Activated CD4-positive, CD25-positive, alpha-beta regulatory T cell (primary cell): Measurements from ENCODE around the gene ZBED1.
"Not testable (repeated sequence)": the region's sequence is repeated elsewhere in the genome, so short reads cannot be mapped to it uniquely, and the experiment has no call there.

Experiments used
- DNase-seq, 4 experiments: peaks; one replicate each; lab custom pipeline; 2025; lab: John Stamatoyannopoulos, UW

The ZBED1 gene

GRCh38 chrX:2497961-2498780 lies 2.6 kb downstream of the ZBED1 start:
- DNase-seq: no peak

- DNase-seq: no peak
Measured at GRCh38 chrX:2495595-2495994, 5.2 kb downstream of the ZBED1 start.

- DNase-seq: no peak
Measured at GRCh38 chrX:2492531-2493218, 8.1 kb downstream of the ZBED1 start.

DNA sequence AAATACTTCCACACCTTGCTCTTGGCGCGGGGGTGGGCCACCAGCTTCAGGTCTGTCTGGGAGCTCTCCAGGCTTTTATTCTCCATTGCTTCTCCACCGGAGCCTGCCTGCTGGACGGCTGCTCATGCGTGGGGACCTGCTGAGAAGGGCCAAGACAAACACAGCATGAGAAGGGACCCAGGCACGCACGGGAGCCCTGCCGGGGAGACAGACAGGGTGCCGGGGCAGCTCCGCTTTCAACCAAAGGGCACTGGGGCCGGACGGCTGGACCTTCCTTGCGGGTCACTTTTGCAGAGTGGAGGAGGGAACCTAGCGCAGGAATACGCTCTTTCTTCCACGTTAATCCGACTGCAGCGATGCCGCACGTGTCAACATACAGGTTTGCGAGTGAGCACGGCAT lies 10.1 kb downstream of the ZBED1 start:
- DNase-seq: no peak

- DNase-seq: no peak
Measured at GRCh38 chrX:2489446-2490445, 11.0 kb downstream of the ZBED1 start.

GRCh38 chrX:2488621-2489285 lies 12.0 kb downstream of the ZBED1 start:
- no peak for DNase-seq

DNA sequence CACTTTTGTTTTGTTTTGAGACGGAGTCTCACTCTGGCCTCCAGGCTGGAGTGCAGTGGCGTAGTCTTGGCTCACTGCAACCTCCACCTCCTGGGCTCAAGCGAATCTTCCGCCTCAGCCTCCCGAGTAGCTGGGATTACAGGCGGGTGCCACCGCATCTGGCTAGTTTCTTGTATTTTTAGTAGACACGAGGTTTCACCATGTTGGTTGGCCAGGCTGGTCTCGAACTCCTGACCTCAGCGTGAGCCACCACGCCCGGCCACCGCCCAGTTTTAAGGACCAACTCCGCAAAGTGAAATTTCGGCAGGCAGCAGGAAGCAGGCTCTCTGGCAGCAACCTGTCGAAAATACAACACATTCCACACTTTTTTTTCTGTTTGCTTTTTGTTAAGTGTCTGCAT lies 13.4 kb downstream of the ZBED1 start:
- DNase-seq: no peak

GRCh38 chrX:2486476-2487133 lies 14.2 kb downstream of the ZBED1 start:
- DNase-seq: no peak

DNA sequence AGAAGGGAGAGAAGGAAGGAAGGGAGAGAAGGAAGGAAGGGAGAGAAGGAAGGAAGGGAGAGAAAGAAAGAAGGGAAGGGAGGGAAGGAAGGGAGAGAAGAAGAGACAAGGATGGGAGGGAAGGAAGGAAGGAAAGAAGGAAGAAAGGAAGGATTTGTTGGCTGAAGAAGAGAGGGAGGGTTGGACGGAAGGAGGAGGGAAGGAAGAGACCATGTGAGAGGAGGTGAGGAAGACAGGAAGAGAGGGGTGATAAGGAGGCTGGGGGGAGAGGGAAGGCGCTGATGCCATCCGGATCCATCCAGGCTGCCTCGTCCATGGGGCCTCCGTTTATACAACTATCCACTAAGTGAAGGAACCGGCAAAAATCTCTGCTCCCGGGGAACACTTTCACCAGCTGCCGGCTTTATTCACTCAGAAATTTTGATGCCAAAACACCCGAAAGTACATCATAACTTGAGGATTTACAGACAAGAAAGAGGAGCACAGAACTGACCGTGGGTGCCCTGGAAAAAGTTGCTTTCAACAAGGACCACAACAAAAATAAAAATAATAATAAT lies 14.9 kb downstream of the ZBED1 start:
- no peak for DNase-seq

- no peak for DNase-seq
Measured at GRCh38 chrX:2484721-2485648, 15.8 kb downstream of the ZBED1 start.

GRCh38 chrX:2484256-2484655 lies 16.5 kb downstream of the ZBED1 start:
- no peak for DNase-seq

- DNase-seq: no peak
Measured at GRCh38 chrX:2483398-2484060, 17.2 kb downstream of the ZBED1 start.

DNA sequence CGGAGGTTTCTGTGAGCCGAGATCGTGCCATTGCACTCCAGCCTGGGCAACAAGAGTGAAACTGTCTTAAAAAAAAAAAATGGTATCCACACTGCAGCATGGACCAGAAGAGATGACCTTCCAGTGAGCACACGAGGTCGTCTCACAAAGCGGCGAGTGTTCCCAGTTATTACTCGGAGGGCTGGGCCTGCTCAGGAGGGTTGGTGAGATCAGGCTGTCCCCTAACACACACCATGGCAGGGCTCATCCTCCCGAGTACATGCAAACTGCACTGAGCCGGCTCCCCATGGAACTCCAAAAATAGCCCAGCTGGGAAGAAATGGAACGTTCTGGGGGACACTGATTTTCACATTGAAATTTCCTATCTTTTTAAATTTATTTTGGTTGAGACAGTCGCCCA lies 19.2 kb downstream of the ZBED1 start:
- not testable (repeated sequence) for DNase-seq

DNA sequence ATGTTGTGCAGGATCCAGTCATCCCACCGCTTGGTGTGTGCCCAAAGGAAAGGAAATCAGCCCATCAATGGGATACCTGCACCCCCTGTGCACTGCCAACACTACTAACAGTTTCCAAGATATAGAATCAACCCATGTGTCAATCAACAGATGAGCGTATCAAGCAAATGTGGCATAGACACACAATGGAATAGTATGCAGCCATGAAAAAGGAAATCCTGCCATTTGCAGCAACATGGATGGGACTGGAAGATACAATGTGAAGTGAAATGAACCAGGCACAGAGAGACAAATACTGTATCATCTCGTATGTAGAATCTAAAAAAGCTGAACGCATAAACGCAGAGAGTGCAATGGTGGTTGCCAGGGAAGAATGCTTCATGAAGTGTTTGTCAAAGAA lies 20.8 kb downstream of the ZBED1 start:
- not testable (repeated sequence) for DNase-seq

DNA sequence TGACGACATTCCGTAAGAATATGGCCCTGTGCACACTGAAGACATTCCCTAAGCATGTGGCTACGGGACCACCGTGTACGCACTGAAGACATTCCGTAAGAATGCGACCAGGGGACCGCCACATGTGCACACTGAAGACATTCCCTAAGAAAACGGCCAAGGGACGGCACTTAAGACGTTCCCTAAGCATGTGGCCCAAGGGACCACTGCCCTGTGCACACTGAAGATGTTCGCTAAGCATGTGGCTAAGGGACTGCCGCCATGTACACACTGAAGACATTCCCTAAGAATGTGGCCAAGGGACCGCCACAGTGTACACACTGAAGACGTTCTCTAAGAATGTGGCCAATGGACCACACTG lies 21.4 kb downstream of the ZBED1 start:
- DNase-seq: no peak

GRCh38 chrX:2478546-2479419 lies 22.0 kb downstream of the ZBED1 start:
- DNase-seq: no peak

DNA sequence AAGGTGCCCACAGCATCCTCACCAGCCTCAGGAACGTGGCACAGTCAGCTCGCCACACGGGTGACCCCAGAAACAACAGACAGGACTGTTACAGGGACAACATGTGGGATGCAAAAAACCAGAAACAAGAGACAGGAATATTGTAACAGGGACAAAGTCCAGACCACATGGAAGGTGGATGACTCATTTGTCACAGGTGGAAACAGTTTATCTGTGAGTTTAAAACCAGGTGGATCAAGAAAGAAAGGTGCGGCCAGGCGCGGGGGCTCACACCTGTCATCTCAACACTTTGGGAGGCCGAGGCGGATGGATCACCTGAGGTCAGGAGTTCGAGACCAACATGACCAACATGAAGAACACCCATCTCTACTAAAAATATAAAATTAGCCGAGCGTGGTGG lies 23.5 kb downstream of the ZBED1 start:
- not testable (repeated sequence) for DNase-seq
